IgD-negative memory B cell (primary cell): ENCODE results near the gene NTHL1. TPM values are rescaled to one million over a fixed set of nuclear protein-coding genes. Genes with fewer than 3 reads are reported as not detected.
A peak's percentile ranks its signal among the peaks of the same experiment; 100 is the strongest.

Experiments used
- H3K27ac Mint-ChIP-seq, 3 donors: one replicate each; pipeline ENCODE4 v1.8.0; 2020 to 2022; ENCODE audit warnings: mild to moderate bottlenecking in 3 of 3, mixed read lengths in 3 of 3, moderate library complexity in 1 of 3
- H3K27me3 Mint-ChIP-seq: one replicate; pipeline ENCODE4 v1.8.0; 2021; ENCODE audit warnings: mixed read lengths
- H3K36me3 Mint-ChIP-seq: one replicate; pipeline ENCODE4 v1.8.0; 2020; ENCODE audit warnings: mild to moderate bottlenecking, mixed read lengths
- H3K4me1 Mint-ChIP-seq, 3 donors: one replicate each; pipeline ENCODE4 v1.8.0; 2020 to 2022; ENCODE audit warnings: mixed read lengths in 3 of 3, mild to moderate bottlenecking in 1 of 3
- H3K4me3 Mint-ChIP-seq, 4 donors: one replicate each; pipeline ENCODE4 v1.8.0; 2020 to 2022; ENCODE audit warnings: mild to moderate bottlenecking in 4 of 4, mixed read lengths in 4 of 4, moderate library complexity in 3 of 4
- H3K9me3 Mint-ChIP-seq, 3 donors: one replicate each; pipeline ENCODE4 v1.8.0; 2020 to 2021; ENCODE audit warnings: mixed read lengths in 3 of 3, mild to moderate bottlenecking in 1 of 3
- polyA plus RNA-seq: library from polyadenylated mRNA; unstranded; fragments of 300-500 nt; fragmentation: Illumina TruSeq; gene quantifications from one replicate; pipeline ENCODE4 v1.2.3, GENCODE V29; 2021

The NTHL1 gene
- polyA plus RNA-seq, 1 donor from 2014 or later = 35.2 TPM

DNA sequence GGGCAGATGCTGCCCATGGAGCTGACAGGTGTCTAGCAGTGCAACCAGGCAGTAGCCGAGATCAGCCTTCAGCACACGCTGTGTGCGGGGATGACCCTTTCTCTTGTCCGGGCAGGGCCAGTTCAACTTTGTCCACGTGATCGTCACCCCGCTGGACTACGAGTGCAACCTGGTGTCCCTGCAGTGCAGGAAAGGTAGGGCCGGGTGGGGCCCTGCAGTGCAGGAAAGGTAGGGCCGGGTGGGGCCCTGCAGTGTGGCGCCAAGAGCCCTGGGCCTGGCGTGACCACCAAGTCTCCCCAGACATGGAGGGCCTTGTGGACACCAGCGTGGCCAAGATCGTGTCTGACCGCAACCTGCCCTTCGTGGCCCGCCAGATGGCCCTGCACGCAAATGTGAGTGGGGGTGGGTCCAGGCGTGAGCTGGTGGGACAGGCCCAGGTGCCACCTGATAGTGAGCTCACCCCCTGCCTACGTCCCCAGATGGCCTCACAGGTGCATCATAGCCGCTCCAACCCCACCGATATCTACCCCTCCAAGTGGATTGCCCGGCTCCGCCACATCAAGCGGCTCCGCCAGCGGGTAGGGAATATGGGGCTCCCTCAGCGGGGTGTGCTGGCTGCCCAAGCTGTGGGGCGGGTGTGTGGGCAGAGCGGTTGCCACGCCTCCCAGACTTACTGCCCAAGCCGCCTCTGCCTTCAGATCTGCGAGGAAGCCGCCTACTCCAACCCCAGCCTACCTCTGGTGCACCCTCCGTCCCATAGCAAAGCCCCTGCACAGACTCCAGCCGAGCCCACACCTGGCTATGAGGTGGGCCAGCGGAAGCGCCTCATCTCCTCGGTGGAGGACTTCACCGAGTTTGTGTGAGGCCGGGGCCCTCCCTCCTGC lies 40.4 kb upstream of the NTHL1 start:
- Mint-ChIP-seq H3K4me3 (no peak overlapping the region), H3K9me3 (no peaks in the 10 kb centered on the region), H3K27ac (no peak overlapping the region), H3K27me3 (no peaks in the 10 kb centered on the region), H3K4me1 (peaks cover 0 to 10% (median 7%) of the 10 kb centered on the region in 3 donors), H3K36me3 (peaks cover 4% of the 10 kb centered on the region)

DNA sequence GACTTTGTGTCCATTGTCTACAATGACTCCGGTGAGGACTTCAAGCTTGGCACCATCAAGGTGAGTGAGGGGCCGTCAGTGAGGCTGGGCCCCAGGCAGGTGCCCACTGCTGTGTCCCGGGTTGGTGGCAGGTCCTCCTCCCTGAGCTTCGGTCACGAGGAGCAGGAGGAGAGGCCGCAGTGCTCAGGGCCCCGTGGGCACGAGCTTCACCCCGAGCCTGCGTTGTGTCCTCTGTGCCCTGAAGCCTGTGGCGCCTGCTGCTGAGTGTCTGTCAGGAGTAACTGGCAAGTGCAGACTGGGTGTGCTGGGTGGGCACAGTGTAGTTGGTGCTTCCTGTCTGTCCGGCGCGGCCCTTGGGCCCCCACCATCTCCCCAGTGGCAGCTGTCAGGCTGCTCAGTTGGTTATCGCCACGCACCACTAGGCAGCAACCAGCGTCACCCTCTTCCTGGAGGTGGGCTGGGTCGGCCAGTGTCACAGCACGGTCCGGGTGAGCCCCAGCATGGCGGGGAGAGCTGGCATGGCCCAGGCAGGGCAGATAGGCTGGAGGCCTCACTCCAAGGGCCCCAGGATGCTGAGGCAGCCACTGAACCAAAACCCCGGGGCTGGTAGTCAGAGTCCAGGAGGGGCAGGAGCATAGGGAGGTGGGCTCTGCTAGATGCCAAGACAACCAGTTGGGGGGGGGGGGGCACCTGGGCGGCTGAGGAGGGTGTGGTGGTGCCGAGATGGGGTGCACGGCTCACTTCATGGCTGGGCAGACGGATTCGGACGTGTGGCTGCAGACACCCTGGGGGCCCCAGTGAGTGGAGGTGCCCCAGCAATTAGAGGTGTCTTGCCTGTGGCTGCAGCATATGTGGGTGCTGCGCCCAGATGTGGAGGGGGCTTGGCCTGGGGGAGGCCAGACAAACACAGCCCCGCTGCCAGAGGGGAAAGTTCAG lies 39.4 kb upstream of the NTHL1 start:
- peak overlapping the region; percentile 35 to 78 (median 39) for H3K27ac Mint-ChIP-seq
- peak overlapping the region in 3 of 4 donors; percentile 6 to 75 (median 46) for H3K4me3 Mint-ChIP-seq
- no peaks in the 10 kb centered on the region for H3K9me3 Mint-ChIP-seq
- H3K4me1 Mint-ChIP-seq = peaks cover 0 to 10% (median 7%) of the 10 kb centered on the region in 3 donors
- peaks cover 5% of the 10 kb centered on the region for H3K36me3 Mint-ChIP-seq
- H3K27me3 Mint-ChIP-seq = no peaks in the 10 kb centered on the region

DNA sequence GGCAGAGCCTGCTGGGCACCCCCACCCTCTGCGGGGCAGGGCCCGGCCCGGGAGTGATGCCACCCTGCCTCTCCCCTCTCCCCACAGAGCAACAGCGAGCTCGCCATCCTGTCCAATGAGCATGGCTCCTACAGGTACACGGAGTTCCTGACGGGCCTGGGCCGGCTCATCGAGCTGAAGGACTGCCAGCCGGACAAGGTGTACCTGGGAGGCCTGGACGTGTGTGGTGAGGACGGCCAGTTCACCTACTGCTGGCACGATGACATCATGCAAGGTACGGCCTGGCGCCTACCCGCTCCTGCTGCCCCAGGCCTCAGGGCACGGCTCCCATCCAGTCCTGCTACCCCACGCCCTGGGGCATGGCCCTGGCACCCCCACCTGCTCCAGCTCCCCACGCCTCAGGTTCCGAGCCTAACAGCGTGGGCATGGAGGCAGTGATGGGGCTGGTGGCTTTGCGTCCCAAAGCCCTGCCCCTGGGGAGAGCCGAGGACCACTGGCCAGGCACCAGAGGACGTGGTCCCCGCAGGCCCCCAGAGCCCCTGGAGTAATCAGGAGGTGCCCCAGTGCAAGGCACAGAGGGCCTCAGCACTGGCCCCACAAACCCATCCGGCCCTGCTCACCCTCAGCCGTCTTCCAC lies 38.6 kb upstream of the NTHL1 start:
- no peak overlapping the region for H3K27ac Mint-ChIP-seq
- peaks cover 5% of the 10 kb centered on the region for H3K36me3 Mint-ChIP-seq
- H3K27me3 Mint-ChIP-seq = no peaks in the 10 kb centered on the region
- no peaks in the 10 kb centered on the region for H3K9me3 Mint-ChIP-seq
- peaks cover 0 to 10% (median 7%) of the 10 kb centered on the region in 3 donors for H3K4me1 Mint-ChIP-seq
- H3K4me3 Mint-ChIP-seq = no peak overlapping the region

DNA sequence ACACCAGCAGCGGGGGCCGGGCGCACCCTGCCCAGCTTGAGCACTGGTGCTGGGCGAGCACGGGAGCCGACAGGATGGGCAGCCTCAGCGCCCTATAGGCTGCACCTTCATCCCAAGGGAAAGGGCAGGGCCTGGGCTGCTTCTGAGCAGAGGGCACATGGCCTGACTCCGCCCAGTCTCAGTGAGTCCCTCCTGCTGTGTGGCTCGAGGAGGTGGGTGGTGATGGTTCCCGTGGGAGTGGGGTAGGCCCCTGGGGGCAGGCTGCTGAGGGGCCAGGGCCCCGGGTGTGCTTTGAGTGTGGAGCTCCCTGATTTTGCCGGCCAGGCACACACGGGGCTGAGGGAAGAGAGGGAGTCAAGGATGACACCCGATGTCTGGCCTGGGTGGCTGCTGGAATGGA lies 38.0 kb upstream of the NTHL1 start:
- Mint-ChIP-seq H3K27me3 (no peaks in the 10 kb centered on the region), H3K36me3 (peaks cover 5% of the 10 kb centered on the region), H3K4me3 (no peak overlapping the region), H3K27ac (no peak overlapping the region), H3K9me3 (no peaks in the 10 kb centered on the region), H3K4me1 (peaks cover 0 to 10% (median 7%) of the 10 kb centered on the region in 3 donors)

DNA sequence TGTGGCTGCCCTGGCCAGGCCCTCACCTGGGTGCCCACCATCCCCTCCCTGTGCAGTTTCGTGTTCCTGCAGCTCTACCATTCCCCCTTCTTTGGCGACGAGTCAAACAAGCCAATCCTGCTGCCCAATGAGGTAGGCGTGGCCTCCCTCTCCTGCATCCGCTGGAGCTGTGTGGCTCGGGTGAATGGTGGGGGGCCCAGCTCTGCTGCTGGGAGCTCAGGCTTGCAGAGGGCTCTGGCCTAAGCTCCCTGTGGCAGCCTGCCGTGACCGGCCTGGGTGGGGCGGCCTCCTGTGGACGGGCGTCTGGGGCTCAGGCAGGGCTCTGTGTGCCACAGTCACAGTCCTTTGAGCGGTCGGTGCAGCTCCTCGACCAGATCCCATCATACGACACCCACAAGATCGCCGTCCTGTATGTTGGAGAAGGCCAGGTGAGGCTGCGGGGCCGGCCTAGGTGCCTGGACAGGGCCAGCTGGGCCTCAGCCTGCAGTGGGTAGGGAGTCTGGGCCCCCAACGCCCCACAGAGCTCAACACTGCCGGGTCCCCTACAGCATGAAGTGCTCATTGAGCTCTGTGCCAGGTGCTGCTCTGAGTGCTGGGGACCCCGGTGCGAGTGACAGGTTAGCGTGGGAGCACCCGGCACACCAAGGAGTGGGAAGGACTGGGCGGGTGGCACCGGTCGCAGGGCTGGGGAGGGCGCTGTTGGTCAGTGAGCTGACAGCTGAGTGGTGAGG lies 37.4 kb upstream of the NTHL1 start:
- no peak overlapping the region for H3K27ac Mint-ChIP-seq

DNA sequence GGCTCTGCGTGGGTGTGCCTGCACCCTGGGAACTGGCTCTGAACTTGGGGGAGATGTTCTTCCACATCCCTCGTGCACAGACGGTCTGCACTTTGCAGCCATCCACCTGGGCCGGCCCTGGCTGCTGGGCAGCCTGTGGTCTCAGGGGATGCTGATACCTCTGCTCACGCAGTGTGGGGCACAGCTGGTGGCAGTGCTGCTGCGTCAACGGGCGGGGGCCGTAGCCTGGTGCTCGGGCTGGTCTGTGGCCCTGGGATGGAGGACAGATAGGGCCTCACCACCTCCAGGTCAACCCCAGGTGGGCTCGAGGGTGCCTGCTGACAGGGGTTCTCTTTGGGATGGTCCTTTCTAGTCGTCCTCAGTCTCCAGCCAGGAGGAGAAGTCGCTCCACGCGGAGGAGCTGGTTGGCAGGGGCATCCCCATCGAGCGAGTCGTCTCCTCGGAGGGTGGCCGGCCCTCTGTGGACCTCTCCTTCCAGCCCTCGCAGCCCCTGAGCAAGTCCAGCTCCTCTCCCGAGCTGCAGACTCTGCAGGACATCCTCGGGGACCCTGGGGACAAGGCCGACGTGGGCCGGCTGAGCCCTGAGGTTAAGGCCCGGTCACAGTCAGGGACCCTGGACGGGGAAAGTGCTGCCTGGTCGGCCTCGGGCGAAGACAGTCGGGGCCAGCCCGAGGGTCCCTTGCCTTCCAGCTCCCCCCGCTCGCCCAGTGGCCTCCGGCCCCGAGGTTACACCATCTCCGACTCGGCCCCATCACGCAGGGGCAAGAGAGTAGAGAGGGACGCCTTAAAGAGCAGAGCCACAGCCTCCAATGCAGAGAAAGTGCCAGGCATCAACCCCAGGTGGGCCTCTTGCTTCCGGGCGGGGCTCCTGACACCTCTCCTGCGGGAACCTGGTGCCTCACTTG lies 36.5 kb upstream of the NTHL1 start:
- Mint-ChIP-seq H3K9me3 (no peaks in the 10 kb centered on the region), H3K4me3 (no peak overlapping the region), H3K4me1 (peaks cover 0 to 10% (median 7%) of the 10 kb centered on the region in 3 donors), H3K36me3 (peaks cover 4% of the 10 kb centered on the region), H3K27me3 (no peaks in the 10 kb centered on the region), H3K27ac (no peak overlapping the region)

More for the DNA sequence above, 37.4 kb upstream of the NTHL1 start:
- Mint-ChIP-seq H3K9me3 (no peaks in the 10 kb centered on the region), H3K27me3 (no peaks in the 10 kb centered on the region), H3K4me1 (peaks cover 0 to 10% (median 7%) of the 10 kb centered on the region in 3 donors), H3K36me3 (peaks cover 5% of the 10 kb centered on the region), H3K4me3 (no peak overlapping the region)

- no peaks in the 10 kb centered on the region for H3K27me3 Mint-ChIP-seq
- no peak overlapping the region for H3K4me3 Mint-ChIP-seq
- no peaks in the 10 kb centered on the region for H3K9me3 Mint-ChIP-seq
- peaks cover 0 to 10% (median 7%) of the 10 kb centered on the region in 3 donors for H3K4me1 Mint-ChIP-seq
- H3K36me3 Mint-ChIP-seq = peaks cover 2% of the 10 kb centered on the region
- no peak overlapping the region for H3K27ac Mint-ChIP-seq
Observed at GRCh38 chr16:2083409-2083808, 35.8 kb upstream of the NTHL1 start.

DNA sequence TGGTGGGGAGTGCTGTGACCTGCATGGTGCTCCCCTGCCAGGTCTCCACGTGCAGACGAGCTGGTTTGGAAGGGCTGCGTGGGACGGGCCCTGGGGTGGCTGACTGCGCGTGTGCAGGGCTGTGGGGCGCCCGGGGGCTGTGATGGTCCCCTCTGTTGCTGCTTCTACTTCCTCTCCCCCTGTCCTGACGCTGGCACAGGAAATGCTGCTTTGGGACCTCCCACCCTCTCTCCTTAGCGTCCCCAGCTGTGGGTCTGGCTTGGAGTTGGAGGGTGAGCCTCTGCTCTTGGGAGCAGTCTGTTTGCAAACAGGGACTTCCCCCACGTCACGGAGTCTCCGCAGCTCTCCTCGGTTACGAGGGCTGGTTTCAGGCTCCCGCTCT lies 35.3 kb upstream of the NTHL1 start:
- Mint-ChIP-seq H3K9me3 (no peaks in the 10 kb centered on the region), H3K4me1 (peaks cover 0 to 10% (median 7%) of the 10 kb centered on the region in 3 donors), H3K4me3 (no peak overlapping the region), H3K36me3 (peaks cover 2% of the 10 kb centered on the region), H3K27me3 (no peaks in the 10 kb centered on the region), H3K27ac (no peak overlapping the region)

DNA sequence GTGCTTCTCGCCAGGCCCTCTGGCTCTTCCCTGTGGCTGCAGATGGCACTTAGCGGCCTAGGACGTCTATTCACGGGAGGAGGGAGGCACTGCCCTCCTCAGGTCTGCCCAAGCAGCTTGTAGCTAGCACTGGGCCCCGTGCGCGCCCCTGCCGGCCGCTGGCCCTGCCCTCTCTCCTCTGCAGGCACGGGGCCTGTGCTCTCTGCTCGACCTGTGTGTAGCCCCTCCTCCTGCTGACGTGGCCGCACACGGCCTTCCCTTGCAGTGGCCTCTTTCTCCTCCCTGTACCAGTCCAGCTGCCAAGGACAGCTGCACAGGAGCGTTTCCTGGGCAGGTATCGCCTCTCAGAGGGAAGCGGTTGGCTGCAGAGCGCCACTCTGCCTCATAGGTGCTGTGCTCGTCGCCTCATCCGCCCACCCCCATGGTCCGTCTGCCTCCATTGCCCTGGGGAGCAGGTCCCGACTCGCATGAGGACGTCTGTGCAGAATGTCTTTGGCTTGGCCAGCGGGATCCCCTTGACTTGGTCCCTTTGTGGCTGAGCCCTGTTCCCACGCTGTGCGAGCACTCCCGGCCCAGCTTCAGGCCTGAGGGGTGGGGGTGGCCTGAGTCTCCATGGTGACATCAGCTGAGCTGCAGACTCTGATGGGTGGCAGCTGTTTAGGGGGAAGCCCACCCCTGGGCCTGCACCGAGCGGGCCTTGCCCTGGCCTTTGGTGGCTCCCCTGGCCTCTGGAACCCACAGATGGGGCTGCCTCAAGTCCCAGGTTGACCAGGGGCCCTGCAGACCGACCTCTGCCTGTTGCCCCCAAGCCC lies 34.7 kb upstream of the NTHL1 start:
- no peak overlapping the region for H3K27ac Mint-ChIP-seq
- H3K4me3 Mint-ChIP-seq = no peak overlapping the region
- H3K36me3 Mint-ChIP-seq = peaks cover 2% of the 10 kb centered on the region
- H3K27me3 Mint-ChIP-seq = no peaks in the 10 kb centered on the region
- peaks cover 0 to 7% (median 3%) of the 10 kb centered on the region in 3 donors for H3K4me1 Mint-ChIP-seq
- H3K9me3 Mint-ChIP-seq = no peaks in the 10 kb centered on the region

- H3K27me3 Mint-ChIP-seq = no peaks in the 10 kb centered on the region
- H3K4me3 Mint-ChIP-seq = no peak overlapping the region
- peak overlapping the region in 1 of 3 donors; percentile 39 for H3K27ac Mint-ChIP-seq
- H3K9me3 Mint-ChIP-seq = no peaks in the 10 kb centered on the region
- H3K36me3 Mint-ChIP-seq = peaks cover 2% of the 10 kb centered on the region
- H3K4me1 Mint-ChIP-seq = no peaks in the 10 kb centered on the region
Observed at GRCh38 chr16:2081201-2082084, 33.8 kb upstream of the NTHL1 start.

DNA sequence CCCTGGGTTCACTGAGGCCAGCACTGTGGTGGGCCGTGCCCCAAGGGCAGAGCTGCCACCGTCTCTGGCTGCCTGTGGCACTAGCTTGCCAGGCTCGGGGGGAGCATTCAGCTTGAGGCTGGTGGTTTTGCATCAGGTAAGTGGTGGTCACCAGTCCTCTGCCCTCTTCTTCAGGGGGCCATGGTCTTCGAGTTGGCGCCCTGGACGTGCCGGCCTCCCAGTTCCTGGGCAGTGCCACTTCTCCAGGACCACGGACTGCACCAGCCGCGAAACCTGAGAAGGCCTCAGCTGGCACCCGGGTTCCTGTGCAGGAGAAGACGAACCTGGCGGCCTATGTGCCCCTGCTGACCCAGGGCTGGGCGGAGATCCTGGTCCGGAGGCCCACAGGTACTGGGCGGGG lies 32.4 kb upstream of the NTHL1 start:
- no peaks in the 10 kb centered on the region for H3K4me1 Mint-ChIP-seq
- no peak overlapping the region for H3K27ac Mint-ChIP-seq
- no peaks in the 10 kb centered on the region for H3K27me3 Mint-ChIP-seq
- H3K36me3 Mint-ChIP-seq = peaks cover 2% of the 10 kb centered on the region
- H3K4me3 Mint-ChIP-seq = no peak overlapping the region
- H3K9me3 Mint-ChIP-seq = no peaks in the 10 kb centered on the region

DNA sequence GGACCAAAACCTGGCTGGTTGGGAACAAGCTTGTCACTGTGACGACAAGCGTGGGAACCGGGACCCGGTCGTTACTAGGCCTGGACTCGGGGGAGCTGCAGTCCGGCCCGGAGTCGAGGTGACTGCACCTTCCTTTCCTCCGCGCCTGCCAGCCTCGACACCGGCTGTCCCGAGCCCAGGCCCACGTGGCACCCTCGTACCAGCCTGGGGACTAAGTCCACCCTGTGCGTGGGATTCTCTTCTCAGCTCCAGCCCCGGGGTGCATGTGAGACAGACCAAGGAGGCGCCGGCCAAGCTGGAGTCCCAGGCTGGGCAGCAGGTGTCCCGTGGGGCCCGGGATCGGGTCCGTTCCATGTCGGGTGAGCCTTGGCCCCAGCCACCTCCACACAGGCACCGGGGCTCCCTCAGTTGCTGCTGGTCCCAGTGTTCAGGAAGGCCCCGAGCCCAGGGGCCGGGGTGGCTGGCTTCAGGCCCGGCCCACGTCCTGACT lies 31.7 kb upstream of the NTHL1 start:
- H3K27me3 Mint-ChIP-seq = no peaks in the 10 kb centered on the region
- peaks cover 2% of the 10 kb centered on the region for H3K36me3 Mint-ChIP-seq
- no peaks in the 10 kb centered on the region for H3K4me1 Mint-ChIP-seq
- H3K9me3 Mint-ChIP-seq = no peaks in the 10 kb centered on the region
- no peak overlapping the region for H3K27ac Mint-ChIP-seq
- H3K4me3 Mint-ChIP-seq = no peak overlapping the region
